Measurements from ENCODE around the gene RCC2.

GRCh38 chr1:17432412-17432811 is 7.1 kb downstream of the RCC2 start:
- TF ChIP-seq CTCF (IDR thresholded peaks at IDR 0.05 in 4 of 5, conservative IDR thresholded peaks at IDR 0.05 in 1 of 5) (no peak), POLR2A (IDR thresholded peaks at IDR 0.05) (no peak)

Measured in gastrocnemius medialis (tissue), 4 donors.